ENCODE results near the gene FHIT.

DNA sequence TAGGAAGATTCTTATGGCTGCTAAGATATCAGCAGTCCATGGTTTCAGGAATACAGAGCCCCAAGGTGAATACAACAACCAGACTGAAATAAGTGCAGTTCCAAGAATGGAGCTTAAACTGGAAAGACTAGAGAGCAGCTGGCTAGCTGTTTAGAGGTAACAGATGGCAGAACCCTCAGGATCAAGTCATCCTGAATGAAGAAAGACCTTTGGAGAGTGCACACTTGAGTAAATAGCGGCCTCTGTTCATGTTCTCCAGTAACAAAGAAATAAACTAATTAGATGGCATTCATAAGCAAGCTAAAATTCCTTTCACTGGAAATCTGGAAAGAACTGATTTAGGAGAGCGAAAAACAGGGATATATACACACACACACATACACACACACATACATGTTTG, 968.4 kb downstream of the FHIT start:
- TF ChIP-seq, protein P1, sequence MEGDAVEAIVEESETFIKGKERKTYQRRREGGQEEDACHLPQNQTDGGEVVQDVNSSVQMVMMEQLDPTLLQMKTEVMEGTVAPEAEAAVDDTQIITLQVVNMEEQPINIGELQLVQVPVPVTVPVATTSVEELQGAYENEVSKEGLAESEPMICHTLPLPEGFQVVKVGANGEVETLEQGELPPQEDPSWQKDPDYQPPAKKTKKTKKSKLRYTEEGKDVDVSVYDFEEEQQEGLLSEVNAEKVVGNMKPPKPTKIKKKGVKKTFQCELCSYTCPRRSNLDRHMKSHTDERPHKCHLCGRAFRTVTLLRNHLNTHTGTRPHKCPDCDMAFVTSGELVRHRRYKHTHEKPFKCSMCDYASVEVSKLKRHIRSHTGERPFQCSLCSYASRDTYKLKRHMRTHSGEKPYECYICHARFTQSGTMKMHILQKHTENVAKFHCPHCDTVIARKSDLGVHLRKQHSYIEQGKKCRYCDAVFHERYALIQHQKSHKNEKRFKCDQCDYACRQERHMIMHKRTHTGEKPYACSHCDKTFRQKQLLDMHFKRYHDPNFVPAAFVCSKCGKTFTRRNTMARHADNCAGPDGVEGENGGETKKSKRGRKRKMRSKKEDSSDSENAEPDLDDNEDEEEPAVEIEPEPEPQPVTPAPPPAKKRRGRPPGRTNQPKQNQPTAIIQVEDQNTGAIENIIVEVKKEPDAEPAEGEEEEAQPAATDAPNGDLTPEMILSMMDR (IDR thresholded peaks at IDR 0.05) = no peak
- no peak for TF ChIP-seq POLR2A (IDR thresholded peaks at IDR 0.05)
